GM12873 (cell line): ENCODE results near the gene UMOD.

Source experiments
- TF ChIP-seq, protein P1 (sequence below): IDR thresholded peaks from 2 replicates; pipeline ENCODE4 v1.5.1; 2012; ENCODE audit warnings: low read depth, mild to moderate bottlenecking, moderate library complexity, low read length, control low read depth; ENCODE audit not compliant: insufficient read depth; ENCODE audit errors: missing control alignments

Gene UMOD

GRCh38 chr16:20320178-20320577, 32.3 kb downstream of the UMOD start:
- TF ChIP-seq, protein P1, sequence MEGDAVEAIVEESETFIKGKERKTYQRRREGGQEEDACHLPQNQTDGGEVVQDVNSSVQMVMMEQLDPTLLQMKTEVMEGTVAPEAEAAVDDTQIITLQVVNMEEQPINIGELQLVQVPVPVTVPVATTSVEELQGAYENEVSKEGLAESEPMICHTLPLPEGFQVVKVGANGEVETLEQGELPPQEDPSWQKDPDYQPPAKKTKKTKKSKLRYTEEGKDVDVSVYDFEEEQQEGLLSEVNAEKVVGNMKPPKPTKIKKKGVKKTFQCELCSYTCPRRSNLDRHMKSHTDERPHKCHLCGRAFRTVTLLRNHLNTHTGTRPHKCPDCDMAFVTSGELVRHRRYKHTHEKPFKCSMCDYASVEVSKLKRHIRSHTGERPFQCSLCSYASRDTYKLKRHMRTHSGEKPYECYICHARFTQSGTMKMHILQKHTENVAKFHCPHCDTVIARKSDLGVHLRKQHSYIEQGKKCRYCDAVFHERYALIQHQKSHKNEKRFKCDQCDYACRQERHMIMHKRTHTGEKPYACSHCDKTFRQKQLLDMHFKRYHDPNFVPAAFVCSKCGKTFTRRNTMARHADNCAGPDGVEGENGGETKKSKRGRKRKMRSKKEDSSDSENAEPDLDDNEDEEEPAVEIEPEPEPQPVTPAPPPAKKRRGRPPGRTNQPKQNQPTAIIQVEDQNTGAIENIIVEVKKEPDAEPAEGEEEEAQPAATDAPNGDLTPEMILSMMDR = no peak

GRCh38 chr16:20319406-20319805, 33.1 kb downstream of the UMOD start:
- TF ChIP-seq, protein P1 = no peak

DNA sequence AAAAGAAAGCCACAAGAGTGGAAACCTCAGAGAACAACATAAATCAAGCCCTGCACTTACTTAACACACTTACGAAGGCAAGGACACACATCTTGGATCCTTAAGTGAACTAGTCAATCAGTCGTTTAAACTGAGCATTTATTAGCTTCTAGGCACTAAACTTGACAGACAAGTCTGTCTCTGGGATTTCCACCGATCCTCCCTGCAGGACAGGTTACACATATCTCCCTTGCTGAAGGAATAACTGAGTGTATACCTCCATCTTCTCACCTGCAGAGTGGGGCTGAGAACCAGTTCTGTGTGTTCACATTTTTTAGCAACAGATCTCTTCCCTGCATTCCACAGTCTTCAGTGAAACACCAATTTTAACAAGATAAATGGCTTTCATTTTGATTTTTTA, 34.1 kb downstream of the UMOD start:
- TF ChIP-seq, protein P1 = no peak

DNA sequence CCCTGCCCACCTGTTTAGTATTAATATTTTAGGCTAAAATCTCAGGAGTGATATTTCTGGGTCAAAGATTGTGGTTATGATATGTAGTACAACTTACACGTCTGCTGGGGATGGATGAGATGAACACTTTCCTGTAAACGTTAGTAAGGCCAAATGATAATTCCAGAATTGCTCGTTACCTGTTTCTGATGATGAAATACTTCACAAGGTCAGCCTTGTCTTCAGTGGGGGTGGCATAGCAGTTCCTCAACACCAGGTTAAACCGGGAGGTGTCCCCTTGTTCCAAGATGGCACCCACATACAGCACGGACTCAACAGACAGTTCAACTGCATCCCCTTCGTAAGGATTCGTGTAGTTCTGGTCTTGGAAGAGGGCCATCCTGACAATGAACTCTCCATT, 34.5 kb downstream of the UMOD start:
- TF ChIP-seq, protein P1 = no peak

- TF ChIP-seq, protein P1 = no peak
Measured at GRCh38 chr16:20317117-20317516, 35.4 kb downstream of the UMOD start.

DNA sequence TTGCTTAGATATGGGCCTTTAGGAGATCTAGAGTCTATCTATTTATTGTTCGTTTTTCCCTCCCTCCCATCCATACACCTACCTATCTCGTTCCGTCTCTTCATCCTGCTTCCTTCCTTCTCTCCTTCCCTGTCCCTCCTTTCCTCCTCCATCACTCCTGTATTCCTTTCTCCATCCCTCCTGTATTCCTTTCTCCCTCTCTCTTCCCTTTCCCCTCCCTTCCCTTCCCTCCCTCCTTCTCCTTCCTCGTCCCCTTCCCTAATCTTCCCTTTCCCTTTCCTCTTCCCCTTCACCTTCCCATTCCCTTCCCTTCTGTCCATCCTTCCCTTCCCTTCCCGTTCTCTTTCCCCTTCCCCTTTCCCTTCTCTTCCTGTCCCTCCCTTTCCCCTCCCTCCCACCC, 35.8 kb downstream of the UMOD start:
- TF ChIP-seq, protein P1 = no peak

DNA sequence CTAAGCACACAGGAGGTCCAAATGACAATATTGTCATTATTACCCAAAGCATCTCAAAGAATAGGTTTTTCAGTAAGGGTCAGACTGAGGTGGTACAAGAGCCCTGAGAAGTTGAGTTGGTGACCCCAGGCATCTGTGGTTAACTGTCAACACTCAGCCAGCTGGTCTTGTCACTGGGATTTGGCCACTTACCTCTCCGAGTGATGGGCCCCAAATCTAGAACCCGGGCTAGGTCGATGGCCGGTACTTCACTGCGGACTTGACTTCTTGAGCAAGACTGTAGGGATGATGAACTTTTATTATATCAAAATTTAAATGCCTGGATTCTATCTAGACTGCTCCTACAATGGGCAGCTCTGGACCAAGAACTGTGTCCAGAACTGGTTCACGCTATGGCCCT, 36.8 kb downstream of the UMOD start:
- TF ChIP-seq, protein P1 = no peak
